HepG2 (cell line): ENCODE measurements around the gene ACSBG1. TPM values are rescaled to one million over a fixed set of nuclear protein-coding genes. Genes with fewer than 3 reads are reported as not detected.

Source experiments
- CHCHD3 ChIP-seq: sonication (generic); formaldehyde crosslinking; IDR thresholded peaks from 2 replicates; pipeline ENCODE4 v1.8.0; 2022; ENCODE audit warnings: mild to moderate bottlenecking, missing genetic modification reagents, moderate library complexity
- LCORL ChIP-seq, 2 experiments: fragments of 450-650 bp in 1 of 2; sonication (generic) in 1 of 2; formaldehyde crosslinking in 1 of 2; IDR thresholded peaks; 2 replicates each; pipeline versions ENCODE4 v1.5.0 to v1.6.1; 2017 to 2020; ENCODE audit warnings: antibody characterized with exemption in 1 of 2, missing genetic modification reagents in 1 of 2
- LRRFIP1 ChIP-seq: sonication (generic); formaldehyde crosslinking; conservative IDR thresholded peaks from 2 replicates; pipeline ENCODE4 v1.4.0; 2020; ENCODE audit warnings: missing genetic modification reagents
- MTF2 ChIP-seq: sonication (generic); formaldehyde crosslinking; IDR thresholded peaks from 2 replicates; pipeline ENCODE4 v1.5.0; 2020; ENCODE audit warnings: missing genetic modification reagents, borderline replicate concordance
- PHF5A ChIP-seq: IDR thresholded peaks from one replicate; pipeline ENCODE4 v1.6.1; 2018; ENCODE audit warnings: low read depth, missing genetic modification reagents; ENCODE audit not compliant: unreplicated experiment
- RAD51 ChIP-seq: fragments of 450-650 bp; IDR thresholded peaks from 2 replicates; pipeline ENCODE4 v1.6.1; 2016; ENCODE audit warnings: borderline replicate concordance
- RFXANK ChIP-seq: IDR thresholded peaks from 2 replicates; pipeline ENCODE4 v1.6.1; 2016
- SIX4 ChIP-seq: sonication (generic); formaldehyde crosslinking; IDR thresholded peaks from 2 replicates; pipeline ENCODE4 v1.4.0; 2020; ENCODE audit warnings: missing genetic modification reagents
- TAF15 ChIP-seq: fragments of 200-400 bp; formaldehyde crosslinking; IDR thresholded peaks from one replicate; pipeline ENCODE4 v1.6.1; 2018; ENCODE audit warnings: mild to moderate bottlenecking, low read depth, low read length; ENCODE audit not compliant: poor library complexity, severe bottlenecking
- YY1 ChIP-seq: IDR thresholded peaks from 2 replicates; pipeline ENCODE4 v1.6.1; 2011; ENCODE audit warnings: low read length, low read depth, moderate library complexity, mild to moderate bottlenecking; ENCODE audit not compliant: insufficient read depth, insufficient replicate concordance
- ZKSCAN8 ChIP-seq: IDR thresholded peaks from 2 replicates; pipeline ENCODE4 v1.6.1; 2016; ENCODE audit warnings: borderline replicate concordance, missing genetic modification reagents, missing compliant biosample characterization
- ZNF124 ChIP-seq: sonication (generic); formaldehyde crosslinking; IDR thresholded peaks from 2 replicates; pipeline ENCODE4 v1.4.0; 2020; ENCODE audit warnings: missing genetic modification reagents
- ZNF274 ChIP-seq: sonication (generic); formaldehyde crosslinking; IDR thresholded peaks from 2 replicates; pipeline ENCODE4 v1.5.1; 2020; ENCODE audit warnings: mild to moderate bottlenecking, missing genetic modification reagents
- ZNF350 ChIP-seq: sonication (generic); formaldehyde crosslinking; IDR thresholded peaks from 2 replicates; pipeline ENCODE4 v1.4.0; 2020; ENCODE audit warnings: mild to moderate bottlenecking, low read depth, missing genetic modification reagents, borderline replicate concordance
- ZNF563 ChIP-seq: sonication (generic); formaldehyde crosslinking; IDR thresholded peaks from 2 replicates; pipeline ENCODE4 v1.8.0; 2022; ENCODE audit warnings: mild to moderate bottlenecking, moderate library complexity, missing genetic modification reagents
- ZNF646 ChIP-seq: sonication (generic); formaldehyde crosslinking; IDR thresholded peaks from 2 replicates; pipeline ENCODE4 v1.9.0; 2021; ENCODE audit warnings: mild to moderate bottlenecking, missing genetic modification reagents
- ZNF83 ChIP-seq: sonication (generic); formaldehyde crosslinking; IDR thresholded peaks from 2 replicates; pipeline ENCODE4 v1.4.0; 2020; ENCODE audit warnings: missing genetic modification reagents, mild to moderate bottlenecking, borderline replicate concordance
- ZNF891 ChIP-seq: sonication (generic); formaldehyde crosslinking; IDR thresholded peaks from 2 replicates; pipeline ENCODE4 v1.5.0; 2020; ENCODE audit warnings: mild to moderate bottlenecking, missing genetic modification reagents
- ZSCAN31 ChIP-seq: sonication (generic); formaldehyde crosslinking; IDR thresholded peaks from 2 replicates; pipeline ENCODE4 v1.5.0; 2020; ENCODE audit warnings: low read depth, mild to moderate bottlenecking, missing genetic modification reagents
- polyA plus RNA-seq, 8 experiments: library from polyadenylated mRNA; depleted of rRNA in 3 of 8; stranded (reverse) in 7 of 8; unstranded in 1 of 8; fragments of >200 nt; fragmentation: Illumina TruSeq in 4 of 8; extraction: Trizol in 4 of 8; gene quantifications; 2 replicates each; pipeline versions ENCODE4 v1.2.1 to v1.2.3, GENCODE V29; 2011 to 2016; ENCODE audit warnings: low read depth in 4 of 8, missing spikeins in 1 of 8, mixed read lengths in 1 of 8; ENCODE audit not compliant: insufficient read depth in 1 of 8
- total RNA-seq, 5 experiments: library from RNA; depleted of rRNA; stranded (reverse); fragments of >200 nt; fragmentation: Illumina TruSeq; extraction: Trizol; gene quantifications; 2 replicates each; pipeline ENCODE4 v1.2.3, GENCODE V29; 2016; ENCODE audit warnings: low read depth in 1 of 5

ACSBG1 gene
- total and polyA plus RNA-seq, 2 of the 13 experiments (the other 11 are each of a cell fraction or from before 2014, with no cell fraction given) = 0.35 to 0.81 TPM

GRCh38 chr15:78149805-78150751 lies 84.3 kb downstream of the ACSBG1 start (continued):
- TF ChIP-seq ZNF646 = no peak
- no peak for TF ChIP-seq LRRFIP1 (CRISPR knock-in tag)
- no peak for TF ChIP-seq ZNF124 (CRISPR knock-in tag)
- TF ChIP-seq TAF15 = peak; percentile 42
- no peak for TF ChIP-seq ZNF274 (CRISPR knock-in tag)
- no peak for TF ChIP-seq RFXANK (CRISPR knock-in tag)
- no peak for TF ChIP-seq RAD51
- no peak for TF ChIP-seq PHF5A
- TF ChIP-seq CHCHD3 (CRISPR knock-in tag) = no peak
- TF ChIP-seq SIX4 (CRISPR knock-in tag) = no peak
- TF ChIP-seq MTF2 (CRISPR knock-in tag) = peak; percentile 31; the same call in 1 of the 2 replicates
- TF ChIP-seq ZNF563 = 0 out of 2 replicates have a peak, but pooled peaks have one; percentile 22
- TF ChIP-seq ZSCAN31 (CRISPR knock-in tag) = 0 out of 2 replicates have a peak, but pooled peaks have one; percentile 6
- no peak for TF ChIP-seq ZNF83 (CRISPR knock-in tag)
- no peak for TF ChIP-seq YY1
- no peak for TF ChIP-seq ZKSCAN8 (CRISPR knock-in tag)
- TF ChIP-seq LCORL (IDR thresholded peaks at IDR 0.05) = no peak
- 0 out of 2 replicates have a peak, but pooled peaks have one; percentile 43 for TF ChIP-seq LCORL (CRISPR knock-in tag; IDR thresholded peaks at IDR 0.05)
- no peak for TF ChIP-seq ZNF891 (CRISPR knock-in tag)
- TF ChIP-seq ZNF350 (CRISPR knock-in tag) = 0 out of 2 replicates have a peak, but pooled peaks have one; percentile 5
